Measurements from ENCODE around the gene HCST. TPM values are rescaled to one million over a fixed set of nuclear protein-coding genes. Genes with fewer than 3 reads are reported as not detected.

The HCST gene
- total RNA-seq, 4 donors from 2014 or later = 1.3 TPM; not detected in 3

DNA sequence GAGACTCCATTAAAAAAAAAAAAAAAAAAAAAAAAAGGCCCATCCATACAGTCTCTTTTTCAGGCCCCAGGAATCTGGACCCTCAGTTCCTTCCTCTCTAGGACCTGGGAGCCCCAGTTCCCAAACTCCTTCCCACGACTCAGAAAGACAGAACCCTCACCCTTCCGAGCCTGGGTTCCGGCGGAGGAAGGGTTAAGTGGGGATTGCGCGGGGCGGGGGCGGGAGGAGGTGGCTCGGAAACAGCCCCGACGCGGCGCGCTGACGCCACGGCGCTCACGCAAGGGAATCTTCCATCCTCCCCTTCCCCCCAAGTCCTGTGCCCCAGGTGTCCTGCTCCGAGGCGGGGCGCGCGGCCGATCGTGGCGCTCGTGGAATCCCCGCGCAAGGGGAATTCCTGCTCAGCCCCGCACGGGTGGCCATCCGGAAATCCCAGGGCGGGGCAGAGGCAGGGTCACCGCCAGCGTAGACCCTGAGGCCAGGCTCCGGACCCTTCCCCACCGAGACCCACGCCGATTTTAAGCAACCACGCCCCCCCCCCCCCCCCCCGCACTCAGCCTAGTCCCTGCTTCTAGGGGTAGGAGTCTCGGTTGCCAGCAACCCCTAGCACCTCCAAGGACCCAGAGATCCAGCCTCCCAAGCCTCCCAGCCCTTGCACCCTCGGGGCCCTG is 2.6 kb upstream of the HCST start:
- H3K4me1 ChIP-seq = peaks cover 9 to 71% (median 31%) of the 10 kb centered on the region in 3 donors
- peak overlapping the region; percentile 55 to 77 (median 62) for H3K4me3 ChIP-seq
- TF ChIP-seq, protein P1, sequence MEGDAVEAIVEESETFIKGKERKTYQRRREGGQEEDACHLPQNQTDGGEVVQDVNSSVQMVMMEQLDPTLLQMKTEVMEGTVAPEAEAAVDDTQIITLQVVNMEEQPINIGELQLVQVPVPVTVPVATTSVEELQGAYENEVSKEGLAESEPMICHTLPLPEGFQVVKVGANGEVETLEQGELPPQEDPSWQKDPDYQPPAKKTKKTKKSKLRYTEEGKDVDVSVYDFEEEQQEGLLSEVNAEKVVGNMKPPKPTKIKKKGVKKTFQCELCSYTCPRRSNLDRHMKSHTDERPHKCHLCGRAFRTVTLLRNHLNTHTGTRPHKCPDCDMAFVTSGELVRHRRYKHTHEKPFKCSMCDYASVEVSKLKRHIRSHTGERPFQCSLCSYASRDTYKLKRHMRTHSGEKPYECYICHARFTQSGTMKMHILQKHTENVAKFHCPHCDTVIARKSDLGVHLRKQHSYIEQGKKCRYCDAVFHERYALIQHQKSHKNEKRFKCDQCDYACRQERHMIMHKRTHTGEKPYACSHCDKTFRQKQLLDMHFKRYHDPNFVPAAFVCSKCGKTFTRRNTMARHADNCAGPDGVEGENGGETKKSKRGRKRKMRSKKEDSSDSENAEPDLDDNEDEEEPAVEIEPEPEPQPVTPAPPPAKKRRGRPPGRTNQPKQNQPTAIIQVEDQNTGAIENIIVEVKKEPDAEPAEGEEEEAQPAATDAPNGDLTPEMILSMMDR (IDR thresholded peaks at IDR 0.05) = peak in 1 of 6 experiments; percentile 4
- peak in 2 of 4 donors; percentile 37 to 66 for TF ChIP-seq POLR2A (IDR thresholded peaks at IDR 0.05)
- intact Hi-C loops (cut with DNase I) = loop anchor here (5.0 kb wide), 1 partner anchor 33 kb away; no protein-coding TSS in a partner anchor
- H3K36me3 ChIP-seq = peaks cover 8 to 34% (median 16%) of the 10 kb centered on the region in 3 donors
- WGBS, 2 donors = 0% methylated on average over 6 to 7 of the region's 43 CpGs
- H3K27me3 ChIP-seq = no peaks in the 10 kb centered on the region
- peak overlapping the region; percentile 87 to 97 (median 94) for H3K27ac ChIP-seq
- peak; percentile 48 for DNase-seq
- no peaks in the 10 kb centered on the region for H3K9me3 ChIP-seq

DNA sequence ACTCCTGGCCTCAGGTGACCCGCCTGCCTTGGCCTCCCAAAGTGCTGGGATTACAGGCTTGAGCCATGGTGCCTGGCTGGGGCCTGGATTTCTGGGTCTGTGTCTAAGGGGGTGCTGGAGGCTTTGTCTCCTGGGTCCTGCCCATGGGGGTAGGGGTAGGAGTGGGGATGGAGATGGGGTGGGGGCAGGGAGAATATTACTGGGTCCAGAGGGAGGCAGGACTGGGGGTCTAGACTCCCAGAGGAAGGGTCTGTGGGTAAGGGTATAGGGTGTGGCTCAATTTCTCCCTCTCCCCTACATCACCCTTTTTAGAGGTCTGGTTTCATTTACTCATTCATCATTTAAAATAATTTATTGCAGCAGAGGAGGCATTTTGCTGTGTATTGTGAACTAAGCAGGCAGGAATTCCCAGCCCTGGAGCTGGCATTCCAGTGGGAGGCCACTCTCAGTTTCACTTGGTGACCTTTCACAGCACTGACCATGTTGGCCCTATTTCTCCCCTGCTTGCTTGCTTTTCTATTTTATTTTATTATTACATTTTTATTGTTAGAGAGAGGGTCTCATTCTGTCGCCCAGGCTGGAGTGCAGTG is 1.2 kb upstream of the HCST start:
- H3K27ac ChIP-seq = peak overlapping the region; percentile 87 to 97 (median 94)
- H3K36me3 ChIP-seq = peaks cover 8 to 19% (median 9%) of the 10 kb centered on the region in 3 donors
- no peak for DNase-seq
- peak overlapping the region in 3 of 4 donors; percentile 55 to 77 (median 65) for H3K4me3 ChIP-seq
- intact Hi-C loops (cut with DNase I) = no loop called here
- peaks cover 9 to 73% (median 31%) of the 10 kb centered on the region in 3 donors for H3K4me1 ChIP-seq
- 45 to 78% methylated on average over 1 to 2 of the region's 2 CpGs for WGBS, 2 donors
- no peaks in the 10 kb centered on the region for H3K27me3 ChIP-seq
- H3K9me3 ChIP-seq = no peaks in the 10 kb centered on the region
- TF ChIP-seq, protein P1 (IDR thresholded peaks at IDR 0.05) = no peak
- no peak for TF ChIP-seq POLR2A (IDR thresholded peaks at IDR 0.05)

DNA sequence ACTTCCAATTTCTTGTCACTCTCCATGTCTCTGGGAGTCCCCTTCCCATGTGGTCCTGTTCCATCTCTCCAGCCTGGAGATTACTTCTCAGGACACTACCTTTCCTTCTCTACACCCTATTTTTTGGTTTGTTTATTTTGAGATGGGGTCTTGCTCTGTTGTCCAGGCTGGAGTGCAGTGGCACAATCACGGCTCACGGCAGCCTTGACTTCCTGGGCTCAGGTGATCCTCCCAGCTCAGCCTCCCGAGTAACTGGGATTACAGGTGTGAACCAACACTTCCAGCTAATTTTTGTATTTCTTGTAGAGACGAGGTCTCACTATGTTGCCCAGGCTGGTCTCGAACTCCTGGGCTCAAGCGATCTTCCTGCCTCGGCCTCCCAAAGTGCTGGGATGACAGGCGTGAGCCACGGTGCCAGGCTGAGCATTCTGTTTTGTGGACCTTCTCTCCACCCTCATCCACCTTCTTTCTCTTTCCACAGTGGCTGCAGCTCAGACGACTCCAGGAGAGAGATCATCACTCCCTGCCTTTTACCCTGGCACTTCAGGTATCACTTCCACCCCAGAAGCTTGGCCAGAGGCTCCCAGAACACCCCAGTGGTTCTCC is 644 bp downstream of the HCST start:
- DNase-seq = no peak
- H3K4me1 ChIP-seq = peaks cover 9 to 64% (median 29%) of the 10 kb centered on the region in 3 donors
- no peaks in the 10 kb centered on the region for H3K9me3 ChIP-seq
- intact Hi-C loops (cut with DNase I) = no loop called here
- peak overlapping the region; percentile 87 to 97 (median 94) for H3K27ac ChIP-seq
- H3K4me3 ChIP-seq = peak overlapping the region in 3 of 4 donors; percentile 16 to 55 (median 33)
- H3K27me3 ChIP-seq = no peaks in the 10 kb centered on the region
- WGBS, 2 donors = 60 to 78% methylated on average over 4 to 10 of the region's 10 CpGs
- H3K36me3 ChIP-seq = peaks cover 0 to under 1% (median 0%) of the 10 kb centered on the region in 3 donors
- TF ChIP-seq, protein P1 (IDR thresholded peaks at IDR 0.05) = no peak
- TF ChIP-seq POLR2A (IDR thresholded peaks at IDR 0.05) = no peak

DNA sequence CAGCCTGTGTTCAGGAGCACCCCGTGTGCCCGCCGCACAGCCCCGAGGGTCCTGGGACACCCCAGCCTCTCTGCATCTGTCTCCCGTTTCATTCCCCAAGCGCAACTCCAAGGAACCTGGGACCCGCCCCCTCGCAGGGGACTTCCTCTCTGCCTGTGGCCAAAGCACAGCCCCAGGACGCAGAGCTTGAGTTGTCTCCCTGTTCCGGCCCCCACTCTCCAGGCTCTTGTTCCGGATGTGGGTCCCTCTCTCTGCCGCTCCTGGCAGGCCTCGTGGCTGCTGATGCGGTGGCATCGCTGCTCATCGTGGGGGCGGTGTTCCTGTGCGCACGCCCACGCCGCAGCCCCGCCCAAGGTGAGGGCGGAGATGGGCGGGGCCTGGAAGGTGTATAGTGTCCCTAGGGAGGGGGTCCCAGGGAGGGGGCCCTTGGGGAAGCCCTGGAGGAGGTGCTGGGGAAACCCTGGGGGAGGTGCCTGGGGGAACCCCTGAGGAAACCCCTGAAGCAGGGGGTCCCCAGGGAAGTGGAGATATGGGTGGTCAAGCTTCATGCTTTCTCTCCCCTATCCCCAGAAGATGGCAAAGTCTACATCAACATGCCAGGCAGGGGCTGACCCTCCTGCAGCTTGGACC is 1.3 kb downstream of the HCST start:
- H3K4me1 ChIP-seq = peaks cover 6 to 57% (median 23%) of the 10 kb centered on the region in 3 donors
- peak; percentile 75 for DNase-seq
- TF ChIP-seq POLR2A (IDR thresholded peaks at IDR 0.05) = peak in 1 of 4 donors; percentile 76
- TF ChIP-seq, protein P1 (IDR thresholded peaks at IDR 0.05) = no peak
- no peaks in the 10 kb centered on the region for H3K9me3 ChIP-seq
- H3K27ac ChIP-seq = peak overlapping the region; percentile 27 to 97 (median 94)
- H3K27me3 ChIP-seq = no peaks in the 10 kb centered on the region
- H3K36me3 ChIP-seq = no peaks in the 10 kb centered on the region
- intact Hi-C loops (cut with DNase I) = no loop called here
- 0 to 8% methylated on average over 6 of the region's 24 CpGs for WGBS, 2 donors
- H3K4me3 ChIP-seq = peak overlapping the region in 3 of 4 donors; percentile 16 to 55 (median 33)
